Astrocyte of the spinal cord (primary cell): ENCODE data around the gene TMEM255B.

ENCODE experiments used
- DNase-seq: peaks from one replicate; pipeline ENCODE4 v3.0.0; 2011; ENCODE audit warnings: low read depth, low spot score
- H3K4me3 ChIP-seq: 2 replicates; pipeline ENCODE4 v1.5.1; 2011; ENCODE audit warnings: low read depth, mild to moderate bottlenecking, low read length, moderate library complexity
- CTCF ChIP-seq: IDR thresholded peaks from 2 replicates; pipeline ENCODE4 v1.5.1; 2012; ENCODE audit warnings: low read depth, mild to moderate bottlenecking, low read length, inconsistent platforms
- in situ Hi-C: cut with HindIII; loops from 2 replicates; pipeline ENCODE4 v1.10.0; 2017; ENCODE audit warnings: low sequenced_read_pairs

The TMEM255B gene

GRCh38 chr13:113803409-113804016 lies 44.5 kb downstream of the TMEM255B start:
- no peak overlapping the region for H3K4me3 ChIP-seq
- no peak for TF ChIP-seq CTCF
- DNase-seq = no peak
- in situ Hi-C loops = no loop called here

DNA sequence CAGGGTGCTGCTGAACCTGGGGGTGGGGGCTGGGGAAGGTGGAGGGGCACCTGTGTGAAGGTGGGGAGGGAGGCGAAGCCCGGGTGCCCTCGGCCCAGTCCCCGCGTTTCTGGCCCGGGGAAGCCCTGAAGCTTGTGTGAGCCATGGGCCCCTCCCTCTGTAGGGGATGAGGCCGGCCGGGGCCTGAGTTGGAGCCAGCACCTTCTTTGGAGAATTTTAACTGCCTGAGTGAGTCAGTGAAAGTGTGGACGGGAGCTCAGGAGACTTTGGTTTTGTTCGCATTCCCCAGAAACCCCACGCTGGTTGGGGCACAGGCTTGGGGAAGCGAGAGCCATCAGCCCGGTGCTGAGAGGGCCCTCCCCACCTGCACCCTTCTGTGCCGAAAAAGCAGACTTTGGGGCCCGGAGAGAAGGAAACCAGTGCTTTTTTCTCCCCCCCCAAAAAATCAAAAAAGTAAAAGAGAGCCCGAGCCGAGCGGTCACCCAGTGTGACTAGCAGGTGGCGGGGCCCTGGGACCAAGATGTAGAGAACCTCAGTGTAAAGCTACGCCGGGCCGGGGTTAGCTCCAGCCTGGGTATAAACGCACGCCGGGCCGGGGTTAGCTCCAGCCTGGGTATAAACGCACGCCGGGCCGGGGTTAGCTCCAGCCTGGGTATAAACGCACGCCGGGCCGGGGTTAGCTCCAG lies 45.1 kb downstream of the TMEM255B start:
- no peak for TF ChIP-seq CTCF
- in situ Hi-C loops = no loop called here

GRCh38 chr13:113804703-113805430 lies 45.8 kb downstream of the TMEM255B start:
- TF ChIP-seq CTCF = no peak

More for the DNA sequence above, 45.1 kb downstream of the TMEM255B start:
- H3K4me3 ChIP-seq = no peak overlapping the region
- peak; percentile 47 for DNase-seq

DNA sequence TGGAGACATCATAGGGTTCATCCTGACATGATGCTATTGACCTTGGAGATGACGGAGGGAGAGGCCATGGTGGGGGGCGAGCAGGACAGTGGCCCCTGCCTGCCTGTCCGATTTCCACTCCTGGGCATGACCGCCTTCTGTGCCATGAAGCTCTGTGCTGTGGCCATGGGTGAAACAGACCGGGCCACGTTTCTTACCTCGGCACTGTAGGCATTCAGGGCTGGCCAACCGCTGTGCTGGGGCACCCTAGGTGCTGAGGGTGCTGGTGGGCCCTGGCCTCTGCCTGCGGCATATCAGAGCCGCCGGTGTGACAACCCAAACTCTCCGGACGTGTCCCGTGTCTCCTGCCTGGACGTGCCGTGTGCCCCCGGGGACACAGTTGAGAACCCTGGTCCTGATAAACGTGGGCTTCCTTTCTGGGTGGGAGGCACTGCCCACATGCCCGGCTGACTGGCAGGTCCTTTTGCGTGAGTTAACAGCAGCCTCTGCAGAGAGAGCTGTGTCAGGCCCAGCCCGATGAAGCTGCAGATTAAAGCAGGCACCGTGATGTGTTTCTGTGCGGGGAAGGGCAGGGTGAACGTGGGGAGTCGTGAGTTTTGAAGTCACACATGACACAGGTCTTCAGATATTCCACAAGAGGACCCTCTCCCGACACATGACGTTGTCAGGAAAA lies 46.5 kb downstream of the TMEM255B start:
- DNase-seq = no peak
- no peak overlapping the region for H3K4me3 ChIP-seq
- no peak for TF ChIP-seq CTCF
- in situ Hi-C loops = no loop called here

More at GRCh38 chr13:113804703-113805430, 45.8 kb downstream of the TMEM255B start:
- no peak overlapping the region for H3K4me3 ChIP-seq
- no peak for DNase-seq
- in situ Hi-C loops = no loop called here

DNA sequence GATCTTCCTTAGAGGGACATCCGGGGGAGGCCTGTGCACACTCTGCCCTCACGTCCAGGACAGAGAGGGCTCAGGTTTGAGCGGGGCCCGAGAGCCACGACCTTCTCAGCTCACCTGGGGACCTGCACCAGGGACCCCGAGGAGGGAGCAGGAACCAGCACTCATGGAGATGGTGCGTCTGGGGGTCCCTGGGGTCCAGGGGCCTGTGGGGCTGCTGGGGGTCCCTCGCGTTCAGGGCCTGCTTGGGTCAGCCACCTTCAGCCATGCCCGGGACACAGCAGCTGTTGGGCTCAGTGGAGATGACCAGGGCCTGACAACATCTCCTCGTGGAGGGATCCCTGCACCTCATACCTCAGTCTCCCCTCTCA lies 47.1 kb downstream of the TMEM255B start:
- H3K4me3 ChIP-seq = no peak overlapping the region
- TF ChIP-seq CTCF = no peak
- DNase-seq = no peak
- in situ Hi-C loops = no loop called here

DNA sequence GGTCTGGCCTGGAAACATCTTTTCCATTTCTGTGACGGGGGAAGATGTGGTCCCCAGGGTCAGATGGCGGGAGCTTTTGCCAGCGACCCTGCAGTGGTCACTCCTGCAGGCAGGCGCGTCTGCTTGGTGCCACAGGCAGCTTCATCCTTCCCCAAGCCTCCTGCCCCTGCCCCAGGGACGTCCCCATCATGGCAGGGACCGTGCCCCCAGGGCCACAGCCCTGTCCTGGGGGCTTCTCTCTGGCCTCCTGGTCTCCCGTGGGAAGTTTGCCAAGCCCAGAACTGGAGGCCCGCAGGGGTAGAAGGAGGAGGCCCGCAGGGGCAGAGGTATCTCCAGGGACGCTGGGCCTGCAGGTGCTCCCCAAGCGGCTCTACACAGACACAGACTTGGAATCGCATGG lies 47.5 kb downstream of the TMEM255B start:
- TF ChIP-seq CTCF = no peak
- in situ Hi-C loops = no loop called here
- DNase-seq = no peak
- H3K4me3 ChIP-seq = no peak overlapping the region
